HepG2 (cell line): ENCODE measurements around the gene CENPM. TPM values are rescaled to one million over a fixed set of nuclear protein-coding genes. Genes with fewer than 3 reads are reported as not detected.

Experiments used
- ATAC-seq: fragments of 200-7000 bp; cut with Tn5 transposase; 3 replicates; pipeline ENCODE4 v1.9.1; 2020; ENCODE audit warnings: mild to moderate bottlenecking, moderate library complexity
- BruUV-seq: library from RNA; stranded (reverse); fragments of 400-500 nt; replicated peaks from 2 replicates; lab custom pipeline; 2021; lab: Mats Ljungman, UMichigan
- CTCF ChIA-PET: fragments of 300-600 bp; formaldehyde crosslinking; extraction: SDS; loops from one replicate; lab custom pipeline; 2021; ENCODE audit warnings: low total read pairs, inconsistent platforms, low intra/inter-chr PET ratio; lab: Yijun Ruan, JAX
- POLR2A ChIA-PET: fragments of 350-600 bp; sonication (Branson Sonifier 250); formaldehyde crosslinking; loops from one replicate; lab custom pipeline; 2020; ENCODE audit warnings: antibody characterized with exemption, inconsistent platforms; lab: Yijun Ruan, JAX
- DNase-seq: peaks from one replicate; pipeline ENCODE4 v3.0.0-alpha.2; 2015; ENCODE audit warnings: low spot score
- FAIRE-seq: peaks from 3 replicates; lab custom pipeline; 2011; peaks lifted over from hg19 to GRCh38; lab: Jason Lieb, UNC
- H2AFZ ChIP-seq: one replicate; pipeline ENCODE4 v1.6.1; 2011; ENCODE audit warnings: low read length, inconsistent platforms
- H3K27ac ChIP-seq: fragments of 300-600 bp; 3 replicates; pipeline ENCODE4 v1.8.0; 2011; ENCODE audit warnings: mixed run types, mild to moderate bottlenecking, mixed read lengths, low read length, inconsistent platforms; ENCODE audit not compliant: insufficient read depth; ENCODE audit errors: extremely low read length
- H3K27me3 ChIP-seq, 2 experiments: fragments of 200-600 bp in 1 of 2; 2 replicates in 1 of 2; 3 replicates in 1 of 2; pipeline versions ENCODE4 v1.6.0 to v1.8.0; 2011; ENCODE audit warnings: low read length in 2 of 2, mild to moderate bottlenecking in 2 of 2, moderate library complexity in 2 of 2, inconsistent platforms in 1 of 2; ENCODE audit not compliant: insufficient read depth in 2 of 2, control insufficient read depth in 1 of 2
- H3K36me3 ChIP-seq, 2 experiments: fragments of 200-600 bp in 1 of 2; replicated peaks in 1 of 2; 2 replicates in 1 of 2; 3 replicates in 1 of 2; pipeline versions ENCODE4 v1.5.1 to v1.8.0; 2011; ENCODE audit warnings: low read length in 2 of 2, inconsistent platforms in 1 of 2; ENCODE audit not compliant: insufficient read depth in 2 of 2, control insufficient read depth in 1 of 2
- H3K4me1 ChIP-seq: 2 replicates; pipeline ENCODE4 v1.5.1; 2012; ENCODE audit warnings: low read length, inconsistent platforms; ENCODE audit not compliant: insufficient read depth
- H3K4me2 ChIP-seq: 2 replicates; pipeline ENCODE4 v1.6.0; 2011; ENCODE audit warnings: low read depth, low read length, inconsistent platforms
- H3K4me3 ChIP-seq, 3 experiments: fragments of 200-600 bp in 1 of 3; sonication (generic), shearing (Covaris generic) in 1 of 3; replicated peaks in 1 of 3; 2 replicates each; pipeline ENCODE4 v1.5.1; 2011 to 2016; ENCODE audit warnings: low read length in 3 of 3, inconsistent platforms in 2 of 3, low read depth in 2 of 3, mild to moderate bottlenecking in 2 of 3, control low read depth in 1 of 3, mixed read lengths in 1 of 3; ENCODE audit not compliant: insufficient read depth in 1 of 3
- H3K79me2 ChIP-seq: one replicate; pipeline ENCODE4 v1.6.1; 2011; ENCODE audit warnings: low read length, inconsistent platforms; ENCODE audit not compliant: insufficient read depth
- H3K9ac ChIP-seq: 2 replicates; pipeline ENCODE4 v1.6.0; 2011; ENCODE audit warnings: mild to moderate bottlenecking, low read depth, low read length, inconsistent platforms; ENCODE audit not compliant: insufficient read depth
- H3K9me3 ChIP-seq: 2 replicates; pipeline ENCODE4 v1.5.1; 2012; ENCODE audit warnings: mild to moderate bottlenecking, low read length
- H4K20me1 ChIP-seq: 2 replicates; pipeline ENCODE4 v1.6.0; 2011; ENCODE audit warnings: inconsistent platforms, mild to moderate bottlenecking, low read length, moderate library complexity; ENCODE audit not compliant: insufficient read depth
- HNF4A ChIP-seq: sonication (generic); formaldehyde crosslinking; IDR thresholded peaks from 2 replicates; pipeline ENCODE4 v1.4.0; 2020; ENCODE audit warnings: missing genetic modification reagents
- HNRNPL ChIP-seq: fragments of 200-400 bp; formaldehyde crosslinking; IDR thresholded peaks from 2 replicates; pipeline ENCODE4 v1.6.1; 2017; ENCODE audit warnings: mild to moderate bottlenecking, low read depth, low read length
- MIER2 ChIP-seq: IDR thresholded peaks from 2 replicates; pipeline ENCODE4 v1.6.1; 2016; ENCODE audit warnings: missing biosample characterization, missing genetic modification reagents
- MTA1 ChIP-seq: sonication (generic); formaldehyde crosslinking; IDR thresholded peaks from 2 replicates; pipeline ENCODE4 v1.4.0; 2020; ENCODE audit warnings: missing genetic modification reagents, mild to moderate bottlenecking, borderline replicate concordance
- RFX1 ChIP-seq: fragments of 450-650 bp; IDR thresholded peaks from 2 replicates; pipeline ENCODE4 v1.6.1; 2017
- RFX3 ChIP-seq: IDR thresholded peaks from 2 replicates; pipeline ENCODE4 v1.6.1; 2016; ENCODE audit warnings: missing biosample characterization, missing genetic modification reagents
- SMC3 ChIP-seq: IDR thresholded peaks from 2 replicates; pipeline ENCODE4 v1.6.1; 2011; ENCODE audit warnings: low read length, improper control_type of control experiment
- TP53 ChIP-seq: sonication (generic); formaldehyde crosslinking; conservative IDR thresholded peaks from 2 replicates; pipeline ENCODE4 v1.4.0; 2020; ENCODE audit warnings: missing genetic modification reagents
- ZNF597 ChIP-seq: sonication (generic); formaldehyde crosslinking; IDR thresholded peaks from 2 replicates; pipeline ENCODE4 v1.5.0; 2020; ENCODE audit warnings: missing genetic modification reagents
- ZNF619 ChIP-seq: sonication (generic); formaldehyde crosslinking; IDR thresholded peaks from 2 replicates; pipeline ENCODE4 v1.4.0; 2020; ENCODE audit warnings: mild to moderate bottlenecking, missing genetic modification reagents
- ZSCAN21 ChIP-seq: sonication (generic); formaldehyde crosslinking; IDR thresholded peaks from 2 replicates; pipeline ENCODE4 v1.8.0; 2022; ENCODE audit warnings: mild to moderate bottlenecking, missing genetic modification reagents, moderate library complexity, borderline replicate concordance
- ZSCAN25 ChIP-seq: sonication (generic); formaldehyde crosslinking; IDR thresholded peaks from 2 replicates; pipeline ENCODE4 v1.8.0; 2022; ENCODE audit warnings: mild to moderate bottlenecking, missing genetic modification reagents
- WGBS: methylation state at CpG from one replicate; pipeline ENCODE4 v1.1.6; 2017; ENCODE audit warnings: low lambda C conversion rate; 5-methylcytosine and 5-hydroxymethylcytosine counted together
- in situ Hi-C: cut with HindIII; loops from 2 replicates; pipeline ENCODE4 v1.10.0; 2017; ENCODE audit warnings: low pct_unique_long_range_greater_than_20kb; ENCODE audit not compliant: extremely low pct_ligation_motif_present
- intact Hi-C: fragments of 100-400 bp; cut with micrococcal nuclease; formaldehyde crosslinking; loops from one replicate; pipeline ENCODE4 v1.10.0; 2022; ENCODE audit not compliant: unreplicated experiment
- polyA plus RNA-seq, 8 experiments: library from polyadenylated mRNA; depleted of rRNA in 3 of 8; stranded (reverse) in 7 of 8; unstranded in 1 of 8; fragments of >200 nt; fragmentation: Illumina TruSeq in 4 of 8; extraction: Trizol in 4 of 8; gene quantifications; 2 replicates each; pipeline versions ENCODE4 v1.2.1 to v1.2.3, GENCODE V29; 2011 to 2016; ENCODE audit warnings: low read depth in 4 of 8, missing spikeins in 1 of 8, mixed read lengths in 1 of 8; ENCODE audit not compliant: insufficient read depth in 1 of 8
- total RNA-seq, 5 experiments: library from RNA; depleted of rRNA; stranded (reverse); fragments of >200 nt; fragmentation: Illumina TruSeq; extraction: Trizol; gene quantifications; 2 replicates each; pipeline ENCODE4 v1.2.3, GENCODE V29; 2016; ENCODE audit warnings: low read depth in 1 of 5

The CENPM gene
- total and polyA plus RNA-seq, 2 of the 13 experiments (the other 11 are each of a cell fraction or from before 2014, with no cell fraction given): 11.2 to 37.3 TPM

- ATAC-seq (no peak), DNase-seq (no peak), FAIRE-seq (no peak)
- Histone ChIP-seq H3K36me3 (no peaks in the 10 kb centered on the region), H2AFZ (no peak within 1 kb of the TSS), H3K9ac (no peak within 1 kb of the TSS), H3K27me3 (no peaks in the 10 kb centered on the region), H3K27ac (no peak within 1 kb of the TSS), H3K4me1 (peaks cover 43% of the 10 kb centered on the region), H3K4me3 (no peak within 1 kb of the TSS), H3K9me3 (no peaks in the 10 kb centered on the region), H3K79me2 (no peaks in the 10 kb centered on the region), H3K4me2 (peak within 1 kb of the TSS; percentile 45), H4K20me1 (no peaks in the 10 kb centered on the region)
- intact Hi-C loops (loop anchor here (5.0 kb wide), 1 partner anchor 160 kb away; no protein-coding TSS in a partner anchor), in situ Hi-C loops (loop anchor here (25.0 kb wide), 1 partner anchor 485 kb away; the partner anchor contains the start of gene NFAM1)
- ChIA-PET POLR2A (no interaction called here), CTCF (interaction anchor here (1.5 kb wide), 1 partner anchor 163 kb away, joined by 5 read pairs; no protein-coding TSS in a partner anchor)
- no TSS peak for BruUV-seq
- WGBS: 79% methylated on average over 9 of the region's 16 CpGs
- TF ChIP-seq MIER2 (CRISPR knock-in tag) (no peak), ZSCAN21 (no peak), RFX3 (CRISPR knock-in tag) (0 out of 2 replicates have a peak, but pooled peaks have one; percentile 32), TP53 (no peak), MTA1 (CRISPR knock-in tag) (no peak), RFX1 (peak; percentile 24; the same call in 1 of the 2 replicates), ZNF597 (no peak), ZNF619 (no peak), ZSCAN25 (CRISPR knock-in tag) (no peak), HNF4A (CRISPR knock-in tag) (no peak), SMC3 (no peak), HNRNPL (0 out of 2 replicates have a peak, but pooled peaks have one; percentile 19)
These were observed 5.0 kb upstream of the CENPM start, which contains the start of gene SMIM45 for GRCh38 chr22:41951898-41952474. TSS of gene SMIM45 (plus strand) at chr22:41952150.
